Spleen (tissue), 11 donors: ENCODE data around the gene PLPP3. TPM values are rescaled to one million over a fixed set of nuclear protein-coding genes. Genes with fewer than 3 reads are reported as not detected.

Experiments
- DNase-seq: peaks from one replicate; pipeline ENCODE4 v3.0.0-alpha.2; 2020
- H3K27ac ChIP-seq, 8 donors: fragments of 200-600 bp; sonication (generic) in 7 of 8; 1 replicate in 4 of 8; 2 replicates in 4 of 8; pipeline versions ENCODE4 v1.5.0 to v1.8.0; 2016 to 2021; ENCODE audit warnings: inconsistent platforms in 4 of 8, mild to moderate bottlenecking in 4 of 8, moderate library complexity in 1 of 8
- H3K27me3 ChIP-seq, 7 donors: fragments of 200-600 bp; sonication (generic) in 6 of 7; replicated peaks in 1 of 7; 1 replicate in 4 of 7; 2 replicates in 3 of 7; pipeline versions ENCODE4 v1.5.0 to v1.8.0; 2016 to 2021; ENCODE audit warnings: inconsistent platforms in 3 of 7, mild to moderate bottlenecking in 1 of 7
- H3K36me3 ChIP-seq, 6 donors: fragments of 200-600 bp; sonication (generic) in 5 of 6; 1 replicate in 4 of 6; 2 replicates in 2 of 6; pipeline versions ENCODE4 v1.5.0 to v1.8.0; 2016 to 2021; ENCODE audit warnings: inconsistent platforms in 2 of 6
- H3K4me1 ChIP-seq, 6 donors: fragments of 200-600 bp; sonication (generic) in 5 of 6; 1 replicate in 3 of 6; 2 replicates in 3 of 6; pipeline versions ENCODE4 v1.5.0 to v1.8.0; 2016 to 2021; ENCODE audit warnings: inconsistent platforms in 3 of 6
- H3K4me3 ChIP-seq, 8 donors: fragments of 200-600 bp; sonication (generic) in 7 of 8; 1 replicate in 4 of 8; 2 replicates in 4 of 8; pipeline versions ENCODE4 v1.5.0 to v1.8.0; 2016 to 2021; ENCODE audit warnings: inconsistent platforms in 4 of 8, mild to moderate bottlenecking in 4 of 8, moderate library complexity in 2 of 8
- H3K9me3 ChIP-seq, 8 donors: fragments of 200-600 bp; sonication (generic) in 7 of 8; 1 replicate in 4 of 8; 2 replicates in 4 of 8; pipeline versions ENCODE4 v1.5.0 to v1.8.0; 2016 to 2021; ENCODE audit warnings: inconsistent platforms in 4 of 8
- CTCF ChIP-seq, 11 experiments: fragments of 200-600 bp in 7 of 11; fragments of 450-650 bp in 4 of 11; sonication (generic) in 4 of 11; IDR thresholded peaks in 8 of 11; conservative IDR thresholded peaks in 3 of 11; 1 replicate in 7 of 11; 2 replicates in 4 of 11; pipeline versions ENCODE4 v1.4.0 to v1.8.0; 2016 to 2021; ENCODE audit warnings: antibody characterized with exemption in 11 of 11, inconsistent platforms in 4 of 11, mild to moderate bottlenecking in 1 of 11
- POLR2A ChIP-seq, 3 donors: fragments of 450-650 bp; IDR thresholded peaks; one replicate each; pipeline ENCODE4 v1.5.1; 2017; ENCODE audit warnings: antibody characterized with exemption in 3 of 3, mild to moderate bottlenecking in 1 of 3
- POLR2AphosphoS5 ChIP-seq, 3 donors: sonication (generic); formaldehyde crosslinking; IDR thresholded peaks; one replicate each; pipeline ENCODE4 v1.5.1; 2017; ENCODE audit warnings: antibody characterized with exemption in 3 of 3
- WGBS, 5 donors: extraction: QIAGEN DNeasy Blood & Tissue Kit in 3 of 5; methylation state at CpG; one replicate each; pipeline versions ENCODE4 v1.1.5 to v1.1.7; 2013 to 2018; 5-methylcytosine and 5-hydroxymethylcytosine counted together
- intact Hi-C: fragments of 100-400 bp; cut with DNase I; formaldehyde crosslinking; loops from one replicate; pipeline ENCODE4 v1.15.0; 2023; ENCODE audit warnings: low total_unique reads
- polyA plus RNA-seq, 3 donors: library from polyadenylated mRNA; stranded (reverse); fragments of 200-250 nt; gene quantifications; one replicate each; pipeline ENCODE4 v1.2.1, GENCODE V29; 2013
- total RNA-seq, 7 donors: library from RNA; depleted of rRNA in 3 of 7; stranded (reverse); fragments of >200 nt in 3 of 7; fragmentation: NEBNext Ultra II Directional in 4 of 7; extraction: Animal tissue kit (Norgen Biotek cat#: 25700) in 4 of 7; gene quantifications; one replicate each; pipeline versions ENCODE4 v1.1.0 to v1.2.1, GENCODE V29; 2016 to 2021
- donor health status: healthy with polysubstance abuse.
- donor health status: DM: no; HTN: no; CAD: no; lungs with moderate emphysema.
- donor health status: DM: no; HTN: no; CAD: no.
- donor health status: Bipolar disorder and iron deficiency.
- donor health status: healthy.
- donor health status: DM: no; HTN: no; CAD: no.
- donor health status: DM: yes; HTN: yes; CAD: no.

Gene PLPP3
- total and polyA plus RNA-seq, 10 donors, result 6.7 to 90.0 (median 55.1) TPM

- DNase-seq, result peak; percentile 87
- 1 to 3% (median 2%) methylated on average over 28 to 64 of the region's 64 CpGs for WGBS, 5 donors
- Histone ChIP-seq H3K36me3 (no peaks in the 10 kb centered on the region), H3K27ac (peak overlapping the region; percentile 75 to 93 (median 88)), H3K9me3 (no peaks in the 10 kb centered on the region), H3K27me3 (peaks cover 0 to 15% (median 0%) of the 10 kb centered on the region in 7 donors), H3K4me1 (peaks cover 18 to 70% (median 59%) of the 10 kb centered on the region in 6 donors), H3K4me3 (peak overlapping the region; percentile 61 to 93 (median 80))
- intact Hi-C loops, result loop anchor here (5.0 to 10.0 kb wide), 2 partner anchors 54 to 161 kb away; no protein-coding TSS in a partner anchor
- TF ChIP-seq POLR2AphosphoS5 (IDR thresholded peaks at IDR 0.05), result peak in 2 of 3 donors; percentile 43 to 46
- no peak for TF ChIP-seq CTCF (IDR thresholded peaks at IDR 0.05 in 8 of 11, conservative IDR thresholded peaks at IDR 0.05 in 3 of 11)
- TF ChIP-seq POLR2A (IDR thresholded peaks at IDR 0.05), result no peak
Measured at GRCh38 chr1:56578138-56578962, 1.0 kb downstream of the PLPP3 start.

- DNase-seq, result no peak
- WGBS, 5 donors, result 27 to 49% (median 40%) methylated on average over 12 of the region's 12 CpGs
Measured at GRCh38 chr1:56577406-56578137, 1.8 kb downstream of the PLPP3 start.

GRCh38 chr1:56576880-56577405 is 2.4 kb downstream of the PLPP3 start:
- 6 to 14% (median 13%) methylated on average over 1 of the region's 1 CpG for WGBS, 5 donors
- Histone ChIP-seq H3K9me3 (no peaks in the 10 kb centered on the region), H3K27me3 (peaks cover 0 to 15% (median 0%) of the 10 kb centered on the region in 7 donors), H3K36me3 (no peaks in the 10 kb centered on the region), H3K27ac (peak overlapping the region in 7 of 8 donors; percentile 78 to 93 (median 89)), H3K4me1 (peaks cover 18 to 84% (median 71%) of the 10 kb centered on the region in 6 donors), H3K4me3 (peak overlapping the region; percentile 61 to 93 (median 80))
- TF ChIP-seq POLR2AphosphoS5 (IDR thresholded peaks at IDR 0.05) (peak in 1 of 3 donors; percentile 14), POLR2A (IDR thresholded peaks at IDR 0.05) (peak in 1 of 3 donors; percentile 11), CTCF (IDR thresholded peaks at IDR 0.05 in 8 of 11, conservative IDR thresholded peaks at IDR 0.05 in 3 of 11) (peak in 6 of 11 experiments; percentile 17 to 41 (median 30))
- no peak for DNase-seq
- intact Hi-C loops, result loop anchor here (5.0 to 10.0 kb wide), 2 partner anchors 52 to 160 kb away; no protein-coding TSS in a partner anchor

More at GRCh38 chr1:56577406-56578137, 1.8 kb downstream of the PLPP3 start:
- Histone ChIP-seq H3K36me3 (no peaks in the 10 kb centered on the region), H3K4me3 (peak overlapping the region; percentile 61 to 93 (median 80)), H3K4me1 (peaks cover 18 to 78% (median 67%) of the 10 kb centered on the region in 6 donors), H3K27me3 (peaks cover 0 to 15% (median 0%) of the 10 kb centered on the region in 7 donors), H3K9me3 (no peaks in the 10 kb centered on the region), H3K27ac (peak overlapping the region; percentile 75 to 93 (median 88))
- intact Hi-C loops, result loop anchor here (5.0 to 10.0 kb wide), 2 partner anchors 53 to 160 kb away; no protein-coding TSS in a partner anchor
- no peak for TF ChIP-seq CTCF (IDR thresholded peaks at IDR 0.05 in 8 of 11, conservative IDR thresholded peaks at IDR 0.05 in 3 of 11)
- no peak for TF ChIP-seq POLR2A (IDR thresholded peaks at IDR 0.05)
- no peak for TF ChIP-seq POLR2AphosphoS5 (IDR thresholded peaks at IDR 0.05)
